ENCODE measurements around the gene SERTAD3. TPM values are rescaled to one million over a fixed set of nuclear protein-coding genes. Genes with fewer than 3 reads are reported as not detected.

The SERTAD3 gene
- total RNA-seq, 1 donor from 2014 or later = 15.3 TPM

GRCh38 chr19:40472516-40472915 lies 28.4 kb upstream of the SERTAD3 start:
- Mint-ChIP-seq H3K4me3 (no peak overlapping the region), H3K36me3 (no peaks in the 10 kb centered on the region), H3K27ac (no peak overlapping the region), H3K9me3 (peaks cover 3% of the 10 kb centered on the region), H3K27me3 (ENCODE audit: insufficient read depth, low read depth) (peaks cover 25% of the 10 kb centered on the region), H3K4me1 (peaks cover 3% of the 10 kb centered on the region)
- H3K27ac ChIP-seq = no peak overlapping the region
- no peak for DNase-seq (ENCODE audit: low spot score)
- peaks cover 6% of the 10 kb centered on the region for H4K20me1 ChIP-seq (ENCODE audit: low read depth)
- no peak overlapping the region for H2AFZ ChIP-seq (replicated peaks)
- H3K4me3 ChIP-seq = no peak overlapping the region
- TF ChIP-seq EZH2phosphoT487 (IDR thresholded peaks at IDR 0.05) (no peak), EZH2 (IDR thresholded peaks at IDR 0.05) (no peak), CTCF (IDR thresholded peaks at IDR 0.05) (no peak)
- no peaks in the 10 kb centered on the region for H3K4me1 ChIP-seq
- peaks cover 6% of the 10 kb centered on the region for H3F3A ChIP-seq (ENCODE audit: low read depth)
- no peaks in the 10 kb centered on the region for H3K9me3 ChIP-seq (ENCODE audit: low read depth)
- peaks cover 21% of the 10 kb centered on the region for H3K27me3 ChIP-seq
- no peaks in the 10 kb centered on the region for H3K79me2 ChIP-seq (ENCODE audit: low read depth)
- no peak overlapping the region for H3K9ac ChIP-seq
- H3K36me3 ChIP-seq = no peaks in the 10 kb centered on the region
- H3K4me2 ChIP-seq = no peak overlapping the region

DNA sequence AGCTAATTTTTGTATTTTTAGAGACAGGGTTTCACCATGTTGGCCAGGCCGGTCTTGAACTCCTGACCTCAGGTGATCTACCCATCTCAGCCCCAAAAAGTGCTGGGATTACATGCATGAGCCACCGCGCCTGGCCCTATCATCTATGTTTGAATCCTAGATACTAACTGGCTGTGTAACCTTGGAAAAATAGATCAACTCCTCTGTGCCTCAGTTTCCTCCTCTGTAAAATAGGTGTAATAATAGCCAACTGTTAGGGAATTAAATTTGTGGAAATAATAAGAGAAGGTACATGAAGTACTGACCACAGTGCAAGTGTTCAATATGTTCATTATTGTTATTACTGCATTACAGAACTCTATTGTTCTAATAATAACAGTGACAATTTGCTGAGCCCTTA lies 27.0 kb upstream of the SERTAD3 start:
- Histone ChIP-seq H3F3A (ENCODE audit: low read depth) (peaks cover 13% of the 10 kb centered on the region), H3K27me3 (peaks cover 35% of the 10 kb centered on the region), H3K4me3 (no peak overlapping the region), H3K9ac (no peak overlapping the region), H3K9me3 (ENCODE audit: low read depth) (no peaks in the 10 kb centered on the region), H4K20me1 (ENCODE audit: low read depth) (peaks cover 16% of the 10 kb centered on the region), H3K27ac (no peak overlapping the region), H3K36me3 (no peaks in the 10 kb centered on the region), H3K79me2 (ENCODE audit: low read depth) (no peaks in the 10 kb centered on the region), H3K4me2 (no peak overlapping the region), H3K4me1 (no peaks in the 10 kb centered on the region), H2AFZ (replicated peaks) (no peak overlapping the region)
- Mint-ChIP-seq H3K27ac (no peak overlapping the region), H3K36me3 (no peaks in the 10 kb centered on the region), H3K27me3 (ENCODE audit: insufficient read depth, low read depth) (peaks cover 33% of the 10 kb centered on the region), H3K9me3 (peaks cover 7% of the 10 kb centered on the region), H3K4me1 (peaks cover 9% of the 10 kb centered on the region), H3K4me3 (no peak overlapping the region)
- no peak for TF ChIP-seq EZH2 (IDR thresholded peaks at IDR 0.05)
- no peak for TF ChIP-seq CTCF (IDR thresholded peaks at IDR 0.05)
- TF ChIP-seq EZH2phosphoT487 (IDR thresholded peaks at IDR 0.05) = no peak
- DNase-seq (ENCODE audit: low spot score) = no peak

DNA sequence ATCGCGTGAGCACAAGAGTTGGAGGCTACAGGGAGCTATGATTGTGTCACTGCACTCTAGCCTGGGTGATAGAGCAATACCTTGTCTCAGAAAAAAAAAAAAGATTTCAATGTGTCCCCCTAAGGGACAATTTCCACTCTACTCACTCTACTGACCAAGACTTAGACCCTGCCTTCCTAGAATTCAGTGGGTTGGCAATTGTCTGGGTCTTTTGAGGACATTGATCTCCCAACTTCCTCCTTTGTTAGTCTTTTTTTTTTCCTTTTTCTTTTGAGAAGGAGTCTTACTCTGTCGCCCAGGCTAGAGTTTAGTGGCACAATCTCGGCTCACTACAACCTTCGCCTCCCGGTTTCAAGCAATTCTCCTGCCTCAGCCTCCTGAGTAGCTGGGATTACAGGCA lies 24.9 kb upstream of the SERTAD3 start:
- no peaks in the 10 kb centered on the region for H3K36me3 ChIP-seq
- H3K27me3 ChIP-seq = peaks cover 48% of the 10 kb centered on the region
- Mint-ChIP-seq H3K27ac (no peak overlapping the region), H3K36me3 (no peaks in the 10 kb centered on the region), H3K4me1 (peaks cover 20% of the 10 kb centered on the region), H3K4me3 (peak overlapping the region; percentile 38), H3K9me3 (peaks cover 5% of the 10 kb centered on the region), H3K27me3 (ENCODE audit: insufficient read depth, low read depth) (peaks cover 36% of the 10 kb centered on the region)
- no peak for DNase-seq (ENCODE audit: low spot score)
- peaks cover 23% of the 10 kb centered on the region for H3F3A ChIP-seq (ENCODE audit: low read depth)
- TF ChIP-seq EZH2phosphoT487 (IDR thresholded peaks at IDR 0.05) (no peak), CTCF (IDR thresholded peaks at IDR 0.05) (no peak), EZH2 (IDR thresholded peaks at IDR 0.05) (no peak)
- no peak overlapping the region for H2AFZ ChIP-seq (replicated peaks)
- no peaks in the 10 kb centered on the region for H3K4me1 ChIP-seq
- no peak overlapping the region for H3K27ac ChIP-seq
- H3K79me2 ChIP-seq (ENCODE audit: low read depth) = no peaks in the 10 kb centered on the region
- H3K9me3 ChIP-seq (ENCODE audit: low read depth) = no peaks in the 10 kb centered on the region
- no peak overlapping the region for H3K4me3 ChIP-seq
- H3K4me2 ChIP-seq = no peak overlapping the region
- H3K9ac ChIP-seq = no peak overlapping the region
- peaks cover 17% of the 10 kb centered on the region for H4K20me1 ChIP-seq (ENCODE audit: low read depth)
